Right lobe of liver (tissue), 6 donors: Measurements from ENCODE around the gene RARRES2. TPM values are rescaled to one million over a fixed set of nuclear protein-coding genes. Genes with fewer than 3 reads are reported as not detected.

ENCODE experiments used
- ATAC-seq, 4 donors: fragments of 200-7000 bp; cut with Tn5 transposase; one replicate each; pipeline ENCODE4 v1.9.1; 2020; ENCODE audit warnings: mild to moderate bottlenecking in 4 of 4, moderate library complexity in 4 of 4
- DNase-seq, 3 donors: peaks; one replicate each; pipeline ENCODE4 v3.0.0-alpha.2; 2020
- H3K27ac ChIP-seq, 3 donors: fragments of 200-600 bp; one replicate each; pipeline ENCODE4 v1.8.0; 2022
- H3K27me3 ChIP-seq, 2 donors: fragments of 200-600 bp; one replicate each; pipeline ENCODE4 v1.8.0; 2022
- H3K36me3 ChIP-seq, 4 donors: fragments of 200-600 bp; sonication (generic) in 1 of 4; one replicate each; pipeline versions ENCODE4 v1.5.1 to v1.8.0; 2017 to 2022; ENCODE audit warnings: control low read depth in 1 of 4
- H3K4me1 ChIP-seq, 4 donors: fragments of 200-600 bp; sonication (generic) in 1 of 4; one replicate each; pipeline versions ENCODE4 v1.5.1 to v1.8.0; 2017 to 2022; ENCODE audit warnings: control low read depth in 1 of 4
- H3K4me3 ChIP-seq, 3 donors: fragments of 200-600 bp; one replicate each; pipeline ENCODE4 v1.8.0; 2022
- H3K9me3 ChIP-seq, 4 donors: fragments of 200-600 bp; sonication (generic) in 1 of 4; one replicate each; pipeline versions ENCODE4 v1.5.1 to v1.8.0; 2017 to 2022; ENCODE audit warnings: control low read depth in 1 of 4
- POLR2A ChIP-seq: fragments of 450-650 bp; IDR thresholded peaks from one replicate; pipeline ENCODE4 v1.6.1; 2017; ENCODE audit warnings: antibody characterized with exemption, mild to moderate bottlenecking
- WGBS: methylation state at CpG from one replicate; pipeline ENCODE4 v1.1.6; 2018; ENCODE audit warnings: low coverage, low lambda C conversion rate; ENCODE audit not compliant: insufficient coverage; ENCODE audit errors: missing lambda C conversion rate; 5-methylcytosine and 5-hydroxymethylcytosine counted together
- intact Hi-C, 2 donors: fragments of 100-400 bp; cut with DNase I; formaldehyde crosslinking; loops; one replicate each; pipeline versions ENCODE4 v1.11.2 to v1.14.1; 2022
- total RNA-seq, 6 experiments: library from RNA; depleted of rRNA in 2 of 6; stranded (reverse); fragments of >200 nt in 2 of 6; fragmentation: NEBNext Ultra II Directional in 3 of 6; extraction: Animal tissue kit (Norgen Biotek cat#: 25700) in 3 of 6; gene quantifications; one replicate each; pipeline versions ENCODE4 v1.1.0 to v1.2.4, GENCODE V29; 2016 to 2023
- TF ChIP-seq, protein P1 (sequence below), 4 donors: fragments of 200-600 bp in 3 of 4; fragments of 450-650 bp in 1 of 4; IDR thresholded peaks; one replicate each; pipeline versions ENCODE4 v1.5.1 to v1.8.0; 2016 to 2022; ENCODE audit warnings: antibody characterized with exemption in 4 of 4, mild to moderate bottlenecking in 2 of 4
- donor health status: DM: no; HTN: yes; CAD: no.
- donor health status: DM: no; HTN: no; CAD: no.
- donor health status: DM: no; HTN: no; CAD: no.
- donor health status: DM: no; HTN: yes; CAD: no.
- donor health status: DM: no; HTN: yes; CAD: no.

RARRES2 gene
- total RNA-seq, 6 experiments from 2014 or later = 552 to 948 (median 788) TPM

DNA sequence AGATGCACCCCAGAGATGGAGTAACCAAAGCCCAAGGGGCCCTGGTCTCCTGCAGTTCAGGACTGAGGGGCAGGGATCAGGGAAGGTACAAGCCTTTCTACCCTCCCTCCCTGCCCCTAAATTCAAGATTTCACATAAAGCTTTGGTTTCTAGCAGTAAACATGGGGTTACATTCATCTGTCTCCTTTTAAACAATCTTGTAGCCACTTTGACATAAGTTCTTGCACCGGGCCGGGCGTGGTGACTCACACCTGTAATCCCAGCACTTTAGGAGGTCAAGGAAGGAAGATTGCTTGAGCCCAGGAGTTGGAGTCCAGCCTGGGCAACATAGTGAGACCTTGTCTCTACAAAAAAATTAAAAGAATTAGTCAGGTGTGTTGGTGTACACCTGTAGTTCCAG lies 14.1 kb downstream of the RARRES2 start:
- DNase-seq = peak in 1 of 3 donors; percentile 13
- TF ChIP-seq, protein P1, sequence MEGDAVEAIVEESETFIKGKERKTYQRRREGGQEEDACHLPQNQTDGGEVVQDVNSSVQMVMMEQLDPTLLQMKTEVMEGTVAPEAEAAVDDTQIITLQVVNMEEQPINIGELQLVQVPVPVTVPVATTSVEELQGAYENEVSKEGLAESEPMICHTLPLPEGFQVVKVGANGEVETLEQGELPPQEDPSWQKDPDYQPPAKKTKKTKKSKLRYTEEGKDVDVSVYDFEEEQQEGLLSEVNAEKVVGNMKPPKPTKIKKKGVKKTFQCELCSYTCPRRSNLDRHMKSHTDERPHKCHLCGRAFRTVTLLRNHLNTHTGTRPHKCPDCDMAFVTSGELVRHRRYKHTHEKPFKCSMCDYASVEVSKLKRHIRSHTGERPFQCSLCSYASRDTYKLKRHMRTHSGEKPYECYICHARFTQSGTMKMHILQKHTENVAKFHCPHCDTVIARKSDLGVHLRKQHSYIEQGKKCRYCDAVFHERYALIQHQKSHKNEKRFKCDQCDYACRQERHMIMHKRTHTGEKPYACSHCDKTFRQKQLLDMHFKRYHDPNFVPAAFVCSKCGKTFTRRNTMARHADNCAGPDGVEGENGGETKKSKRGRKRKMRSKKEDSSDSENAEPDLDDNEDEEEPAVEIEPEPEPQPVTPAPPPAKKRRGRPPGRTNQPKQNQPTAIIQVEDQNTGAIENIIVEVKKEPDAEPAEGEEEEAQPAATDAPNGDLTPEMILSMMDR (IDR thresholded peaks at IDR 0.05) = no peak
- TF ChIP-seq POLR2A = no peak
- intact Hi-C loops = no loop called here

DNA sequence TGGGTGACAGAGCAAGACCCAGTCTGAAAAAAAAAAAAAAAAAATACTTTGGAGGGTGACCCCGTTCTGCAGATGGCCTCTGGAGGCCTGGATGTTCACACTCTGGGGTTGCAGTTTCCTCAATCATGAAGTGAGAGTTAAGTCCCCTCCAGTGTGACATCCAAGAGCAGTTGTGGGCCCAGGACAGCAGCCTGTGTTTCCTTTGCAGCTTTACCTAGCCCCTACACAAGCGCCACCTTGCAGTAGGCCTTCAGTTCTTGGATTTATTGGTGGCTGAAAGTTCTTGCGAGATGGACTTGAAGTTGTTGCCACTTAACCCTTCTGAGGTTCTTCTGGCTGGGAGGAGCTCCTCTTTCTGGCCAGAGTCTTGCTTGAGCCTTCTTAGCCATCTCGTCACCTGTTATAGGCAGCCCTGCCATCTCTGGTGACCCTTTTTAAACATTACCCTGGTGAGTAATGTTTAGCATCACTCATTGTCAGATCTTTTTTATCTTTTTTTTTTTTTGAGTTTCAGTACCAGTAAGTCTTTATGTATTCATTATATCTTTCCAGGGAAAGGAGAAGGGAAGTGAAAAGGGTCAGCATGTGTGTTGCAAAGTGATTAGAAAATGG lies 14.7 kb downstream of the RARRES2 start:
- H3K4me3 ChIP-seq = no peak overlapping the region
- WGBS = 89% methylated on average over 3 of the region's 4 CpGs
- H3K4me1 ChIP-seq = peaks cover 0 to 18% (median 9%) of the 10 kb centered on the region in 4 donors
- no peaks in the 10 kb centered on the region for H3K27me3 ChIP-seq
- TF ChIP-seq POLR2A = no peak
- TF ChIP-seq, protein P1 (IDR thresholded peaks at IDR 0.05) = no peak
- no peaks in the 10 kb centered on the region for H3K9me3 ChIP-seq
- intact Hi-C loops = no loop called here
- H3K36me3 ChIP-seq = peaks cover 0 to 17% (median 7%) of the 10 kb centered on the region in 4 donors
- H3K27ac ChIP-seq = no peak overlapping the region
- peak in 1 of 3 donors; percentile 0 for DNase-seq
- ATAC-seq = no peak

More for the DNA sequence above, 14.1 kb downstream of the RARRES2 start:
- Histone ChIP-seq H3K4me1 (peaks cover 0 to 16% (median 8%) of the 10 kb centered on the region in 4 donors), H3K4me3 (no peak overlapping the region), H3K27ac (no peak overlapping the region), H3K9me3 (no peaks in the 10 kb centered on the region), H3K36me3 (peaks cover 0 to 17% (median 7%) of the 10 kb centered on the region in 4 donors), H3K27me3 (no peaks in the 10 kb centered on the region)
- 97% methylated on average over 3 of the region's 3 CpGs for WGBS
- ATAC-seq = no peak

DNA sequence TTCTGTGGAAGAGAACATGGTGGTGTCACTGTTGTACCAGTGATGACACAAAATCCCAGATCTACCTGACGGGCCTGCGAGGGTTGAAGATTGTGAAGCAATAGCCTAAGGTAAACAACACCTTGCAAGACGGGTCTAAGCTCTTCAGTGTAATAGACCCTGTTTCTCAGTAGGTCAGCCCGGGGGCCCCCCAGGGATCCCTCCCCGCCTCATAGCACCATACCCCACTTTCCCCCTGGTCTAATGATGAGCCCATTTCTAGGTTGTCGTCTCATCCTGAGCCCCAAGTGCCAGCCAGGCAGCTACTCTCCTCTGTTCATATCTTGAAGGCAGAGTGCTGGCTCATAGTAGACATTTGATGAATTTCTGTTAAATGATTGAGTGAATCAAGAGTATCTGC lies 15.5 kb downstream of the RARRES2 start:
- no peak overlapping the region for H3K27ac ChIP-seq
- intact Hi-C loops = no loop called here
- H3K4me1 ChIP-seq = peaks cover 0 to 26% (median 13%) of the 10 kb centered on the region in 4 donors
- DNase-seq = peak in 1 of 3 donors; percentile 32
- WGBS = 75% methylated on average over 5 of the region's 6 CpGs
- H3K9me3 ChIP-seq = no peaks in the 10 kb centered on the region
- TF ChIP-seq, protein P1 (IDR thresholded peaks at IDR 0.05) = no peak
- TF ChIP-seq POLR2A = no peak
- no peak overlapping the region for H3K4me3 ChIP-seq
- peaks cover 0 to 16% (median 7%) of the 10 kb centered on the region in 4 donors for H3K36me3 ChIP-seq
- no peak for ATAC-seq
- no peaks in the 10 kb centered on the region for H3K27me3 ChIP-seq

DNA sequence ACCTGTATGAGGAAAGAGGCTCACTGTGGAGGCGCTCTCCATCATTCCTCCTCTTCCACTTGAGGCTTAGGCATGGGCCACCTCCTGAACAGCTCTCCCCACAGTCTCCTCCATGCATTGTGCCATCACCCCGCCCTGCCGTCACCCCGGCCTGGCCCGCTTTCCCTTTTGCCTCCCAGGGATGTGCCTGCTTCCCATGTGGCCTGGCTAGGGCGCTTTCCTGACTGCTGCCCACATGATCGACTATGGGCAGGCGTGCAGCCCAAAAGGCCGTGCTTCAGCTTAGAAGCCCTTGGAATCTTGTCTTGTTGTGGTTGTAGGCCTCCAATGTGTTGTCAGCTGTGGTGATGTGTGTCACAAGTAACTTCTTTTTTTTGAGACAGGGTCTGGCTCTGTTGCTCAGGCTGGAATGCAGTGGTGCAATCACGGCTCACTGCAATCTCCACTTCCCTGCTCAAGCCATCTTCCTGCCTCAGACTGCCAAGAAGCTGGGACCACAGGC lies 16.3 kb downstream of the RARRES2 start:
- ATAC-seq = peak in 3 of 4 donors; percentile 12 to 46 (median 15)
- peaks cover 0 to 14% (median 4%) of the 10 kb centered on the region in 4 donors for H3K36me3 ChIP-seq

More for the DNA sequence above, 16.3 kb downstream of the RARRES2 start:
- Histone ChIP-seq H3K4me1 (peaks cover 0 to 33% (median 16%) of the 10 kb centered on the region in 4 donors), H3K27me3 (no peaks in the 10 kb centered on the region), H3K4me3 (peak overlapping the region in 2 of 3 donors; percentile 78 to 82), H3K9me3 (no peaks in the 10 kb centered on the region), H3K27ac (peak overlapping the region; percentile 97 to 100 (median 98))
- TF ChIP-seq POLR2A = no peak
- TF ChIP-seq, protein P1 (IDR thresholded peaks at IDR 0.05) = no peak
- DNase-seq = peak in 2 of 3 donors; percentile 54 to 72
- intact Hi-C loops = no loop called here
- WGBS = 56% methylated on average over 10 of the region's 10 CpGs
